SK-N-SH treated with all-trans-retinoic acid at 6 μM for 48 hours (cell line): ENCODE data around the gene ZNF329.

Source experiments
- ARNTL ChIP-seq: fragments of 450-650 bp; formaldehyde crosslinking; IDR thresholded peaks from 2 replicates; pipeline ENCODE4 v1.5.0; 2020; ENCODE audit warnings: low read depth, mild to moderate bottlenecking, moderate library complexity, borderline replicate concordance
- OSR1 ChIP-seq: fragments of 250-450 bp; sonication (Bioruptor Pico); IDR thresholded peaks from 2 replicates; pipeline ENCODE4 v1.8.0; 2022; ENCODE audit warnings: moderate library complexity, mild to moderate bottlenecking, inconsistent platforms
- PPARA ChIP-seq: fragments of 250-450 bp; sonication (Bioruptor Pico); IDR thresholded peaks from 2 replicates; pipeline ENCODE4 v1.5.0; 2020; ENCODE audit warnings: mild to moderate bottlenecking, borderline replicate concordance
- RARB ChIP-seq: fragments of 250-450 bp; sonication (Bioruptor Pico); IDR thresholded peaks from 2 replicates; pipeline ENCODE4 v1.8.0; 2021; ENCODE audit warnings: mild to moderate bottlenecking, moderate library complexity
- TCF4 ChIP-seq: fragments of 250-450 bp; sonication (Bioruptor Pico); IDR thresholded peaks from 2 replicates; pipeline ENCODE4 v1.8.0; 2021; ENCODE audit warnings: mild to moderate bottlenecking, moderate library complexity, borderline replicate concordance
- ZFP3 ChIP-seq: fragments of 250-450 bp; sonication (Bioruptor Pico); IDR thresholded peaks from 2 replicates; pipeline ENCODE4 v1.5.0; 2020; ENCODE audit warnings: mild to moderate bottlenecking, moderate library complexity
- ZNF565 ChIP-seq: fragments of 450-650 bp; formaldehyde crosslinking; conservative IDR thresholded peaks from 2 replicates; pipeline ENCODE4 v1.5.0; 2020; ENCODE audit warnings: low read depth, mild to moderate bottlenecking, moderate library complexity
- ZNF70 ChIP-seq: fragments of 450-650 bp; formaldehyde crosslinking; IDR thresholded peaks from 2 replicates; pipeline ENCODE4 v1.5.0; 2020; ENCODE audit warnings: mild to moderate bottlenecking, moderate library complexity
- TF ChIP-seq, protein P1 (sequence below): fragments of 250-450 bp; sonication (Bioruptor Pico); IDR thresholded peaks from 2 replicates; pipeline ENCODE4 v1.8.0; 2020; ENCODE audit warnings: mild to moderate bottlenecking, moderate library complexity, borderline replicate concordance

DNA sequence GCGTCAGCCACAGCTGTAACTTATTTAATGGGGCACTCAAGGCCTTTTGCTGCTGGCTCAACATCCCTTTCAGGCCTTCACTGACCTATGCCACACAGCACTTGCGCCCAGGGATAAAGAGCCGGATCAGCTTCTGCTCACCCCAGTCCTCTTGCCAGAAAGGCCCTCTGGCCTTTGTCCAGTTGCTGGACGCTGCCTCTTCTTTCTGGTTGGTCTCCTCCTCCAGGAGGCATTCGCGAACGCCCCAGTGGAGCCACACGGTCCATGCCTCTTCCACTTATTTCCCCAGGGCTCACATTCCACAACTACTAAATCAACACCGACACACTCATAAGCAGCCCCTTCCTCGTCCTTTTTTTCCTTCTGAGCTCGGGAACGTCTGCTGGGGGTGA, 3.7 kb upstream of the ZNF329 start:
- TF ChIP-seq ZNF70 (CRISPR knock-in tag) (no peak), RARB (CRISPR knock-in tag) (no peak), ZNF565 (CRISPR knock-in tag) (no peak), TCF4 (CRISPR knock-in tag) (no peak), PPARA (CRISPR knock-in tag) (no peak), ZFP3 (no peak), ARNTL (CRISPR knock-in tag) (no peak), OSR1 (CRISPR knock-in tag) (no peak)
- TF ChIP-seq, protein P1, sequence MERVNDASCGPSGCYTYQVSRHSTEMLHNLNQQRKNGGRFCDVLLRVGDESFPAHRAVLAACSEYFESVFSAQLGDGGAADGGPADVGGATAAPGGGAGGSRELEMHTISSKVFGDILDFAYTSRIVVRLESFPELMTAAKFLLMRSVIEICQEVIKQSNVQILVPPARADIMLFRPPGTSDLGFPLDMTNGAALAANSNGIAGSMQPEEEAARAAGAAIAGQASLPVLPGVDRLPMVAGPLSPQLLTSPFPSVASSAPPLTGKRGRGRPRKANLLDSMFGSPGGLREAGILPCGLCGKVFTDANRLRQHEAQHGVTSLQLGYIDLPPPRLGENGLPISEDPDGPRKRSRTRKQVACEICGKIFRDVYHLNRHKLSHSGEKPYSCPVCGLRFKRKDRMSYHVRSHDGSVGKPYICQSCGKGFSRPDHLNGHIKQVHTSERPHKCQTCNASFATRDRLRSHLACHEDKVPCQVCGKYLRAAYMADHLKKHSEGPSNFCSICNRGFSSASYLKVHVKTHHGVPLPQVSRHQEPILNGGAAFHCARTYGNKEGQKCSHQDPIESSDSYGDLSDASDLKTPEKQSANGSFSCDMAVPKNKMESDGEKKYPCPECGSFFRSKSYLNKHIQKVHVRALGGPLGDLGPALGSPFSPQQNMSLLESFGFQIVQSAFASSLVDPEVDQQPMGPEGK: no peak
